ENCODE results near the gene GPR3.

DNA sequence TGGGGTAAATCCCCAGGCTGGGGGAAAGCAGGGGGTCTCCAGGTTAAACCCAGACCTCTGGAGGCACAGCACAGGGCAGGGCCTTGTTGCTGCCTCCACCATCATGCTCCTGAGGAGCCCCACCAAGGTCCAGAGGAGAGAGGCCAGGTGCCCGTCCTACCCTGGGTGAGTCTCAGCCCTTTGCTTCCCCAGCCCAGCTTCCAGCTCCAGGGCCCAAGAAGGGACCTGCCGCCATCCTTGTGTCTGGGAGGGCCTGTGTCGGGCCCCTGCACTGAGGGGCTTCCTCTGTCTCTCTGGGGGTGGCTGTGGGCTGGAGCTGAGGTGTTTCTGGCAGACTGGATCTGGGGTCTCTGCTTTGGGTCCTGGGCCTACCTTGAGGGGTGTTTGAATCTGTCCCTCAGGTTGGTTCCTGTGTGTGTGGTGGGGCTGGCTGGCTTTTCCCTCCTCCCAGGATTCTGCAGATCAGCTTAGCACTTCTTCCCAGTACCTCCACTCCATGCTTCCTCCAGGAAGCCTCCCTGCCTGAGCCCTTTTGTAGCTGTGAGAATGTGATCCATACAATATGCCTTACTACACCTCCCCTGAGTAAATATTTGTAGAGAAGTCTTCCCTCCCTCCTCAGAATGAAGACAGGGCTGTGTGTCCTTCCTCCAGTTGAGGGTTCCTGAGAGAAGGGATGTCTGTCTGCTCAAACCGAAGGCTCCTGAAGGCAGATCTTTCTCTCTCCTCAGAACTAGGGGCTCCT lies 6.2 kb downstream of the GPR3 start:
- TF ChIP-seq POLR2A (IDR thresholded peaks at IDR 0.05; ENCODE audit: low read length) (no peak), GATA1 (IDR thresholded peaks at IDR 0.05; ENCODE audit: low read depth, low read length) (no peak)
